ENCODE results near the gene COMT. TPM values are rescaled to one million over a fixed set of nuclear protein-coding genes. Genes with fewer than 3 reads are reported as not detected.

The COMT gene
- total and polyA plus RNA-seq, 8 donors = 25.1 to 174 (median 103) TPM

- H3K9me3 ChIP-seq = no peaks in the 10 kb centered on the region
- no peak overlapping the region for H3K27ac ChIP-seq
- H3K4me1 ChIP-seq = peaks cover 9 to 27% (median 15%) of the 10 kb centered on the region in 4 donors
- H3K27me3 ChIP-seq = no peaks in the 10 kb centered on the region
- TF ChIP-seq POLR2A (IDR thresholded peaks at IDR 0.05) (no peak), EP300 (IDR thresholded peaks at IDR 0.05) (no peak), CTCF (IDR thresholded peaks at IDR 0.05) (no peak), POLR2AphosphoS5 (IDR thresholded peaks at IDR 0.05) (no peak)
- H3K4me3 ChIP-seq = no peak overlapping the region
- no peak for DNase-seq
- H3K36me3 ChIP-seq = peaks cover 4 to 99% (median 69%) of the 10 kb centered on the region in 4 donors
- intact Hi-C loops (cut with DNase I; ENCODE audit: low total_unique reads) = no loop called here
- WGBS, 5 donors = 85 to 98% (median 93%) methylated on average over 10 to 15 of the region's 15 CpGs
Measured at GRCh38 chr22:19893363-19893762, 48.2 kb upstream of the COMT start.

GRCh38 chr22:19895160-19895849, 46.3 kb upstream of the COMT start:
- Histone ChIP-seq H3K4me1 (peaks cover 9 to 27% (median 15%) of the 10 kb centered on the region in 4 donors), H3K9me3 (no peaks in the 10 kb centered on the region), H3K27ac (no peak overlapping the region), H3K27me3 (no peaks in the 10 kb centered on the region), H3K4me3 (no peak overlapping the region), H3K36me3 (peaks cover 4 to 97% (median 70%) of the 10 kb centered on the region in 4 donors)
- DNase-seq = no peak
- WGBS, 5 donors = 87 to 96% (median 92%) methylated on average over 14 to 23 of the region's 23 CpGs
- intact Hi-C loops (cut with DNase I; ENCODE audit: low total_unique reads) = no loop called here
- TF ChIP-seq POLR2AphosphoS5 (IDR thresholded peaks at IDR 0.05) (no peak), CTCF (IDR thresholded peaks at IDR 0.05) (no peak), EP300 (IDR thresholded peaks at IDR 0.05) (no peak), POLR2A (IDR thresholded peaks at IDR 0.05) (no peak)

- H3K4me1 ChIP-seq = peaks cover under 1 to 20% (median 8%) of the 10 kb centered on the region in 4 donors
- WGBS, 5 donors = 76 to 90% (median 85%) methylated on average over 9 to 15 of the region's 15 CpGs
- no peak for DNase-seq
- peaks cover 4 to 95% (median 78%) of the 10 kb centered on the region in 4 donors for H3K36me3 ChIP-seq
- no peak overlapping the region for H3K27ac ChIP-seq
- intact Hi-C loops (cut with DNase I; ENCODE audit: low total_unique reads) = no loop called here
- H3K4me3 ChIP-seq = no peak overlapping the region
- TF ChIP-seq CTCF (IDR thresholded peaks at IDR 0.05) (no peak), POLR2A (IDR thresholded peaks at IDR 0.05) (no peak), EP300 (IDR thresholded peaks at IDR 0.05) (no peak), POLR2AphosphoS5 (IDR thresholded peaks at IDR 0.05) (no peak)
- H3K9me3 ChIP-seq = no peaks in the 10 kb centered on the region
- H3K27me3 ChIP-seq = no peaks in the 10 kb centered on the region
Measured at GRCh38 chr22:19896665-19897355, 44.8 kb upstream of the COMT start.

GRCh38 chr22:19897726-19898125, 43.8 kb upstream of the COMT start:
- DNase-seq = no peak
- Histone ChIP-seq H3K27ac (no peak overlapping the region), H3K27me3 (no peaks in the 10 kb centered on the region), H3K4me1 (peaks cover 0 to 11% (median 0%) of the 10 kb centered on the region in 4 donors), H3K9me3 (no peaks in the 10 kb centered on the region), H3K36me3 (peaks cover 4 to 93% (median 84%) of the 10 kb centered on the region in 4 donors), H3K4me3 (no peak overlapping the region)
- intact Hi-C loops (cut with DNase I; ENCODE audit: low total_unique reads) = no loop called here
- TF ChIP-seq POLR2AphosphoS5 (IDR thresholded peaks at IDR 0.05) = no peak
- TF ChIP-seq POLR2A (IDR thresholded peaks at IDR 0.05) = no peak
- no peak for TF ChIP-seq CTCF (IDR thresholded peaks at IDR 0.05)
- TF ChIP-seq EP300 (IDR thresholded peaks at IDR 0.05) = no peak
- WGBS, 5 donors = 78 to 92% (median 88%) methylated on average over 6 to 16 of the region's 16 CpGs
